ENCODE measurements around the gene LFNG. TPM values are rescaled to one million over a fixed set of nuclear protein-coding genes. Genes with fewer than 3 reads are reported as not detected.
"Not testable (repeated sequence)": the region's sequence is repeated elsewhere in the genome, so short reads cannot be mapped to it uniquely, and the experiment has no call there.

The LFNG gene
- total and polyA plus RNA-seq, 8 donors = 5.2 to 59.2 (median 11.0) TPM

DNA sequence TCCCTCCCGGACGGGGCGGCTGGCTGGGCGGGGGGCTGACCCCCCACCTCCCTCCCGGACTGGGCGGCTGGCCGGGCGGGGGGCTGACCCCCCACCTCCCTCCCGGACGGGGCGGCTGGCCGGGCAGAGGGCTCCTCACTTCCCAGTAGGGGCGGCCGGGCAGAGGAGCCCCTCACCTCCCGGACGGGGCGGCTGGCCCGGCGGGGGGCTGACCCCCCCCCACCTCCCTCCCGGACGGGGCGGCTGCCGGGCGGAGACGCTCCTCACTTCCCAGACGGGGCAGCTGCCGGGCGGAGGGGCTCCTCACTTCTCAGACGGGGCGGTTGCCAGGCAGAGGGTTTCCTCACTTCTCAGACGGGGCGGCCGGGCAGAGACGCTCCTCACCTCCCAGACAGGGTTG lies 14.6 kb downstream of the LFNG start:
- H3K4me3 ChIP-seq; DNase-seq; H3K27ac ChIP-seq; H3K27me3 ChIP-seq; intact Hi-C loops (cut with DNase I); ATAC-seq; H3K9me3 ChIP-seq: not testable (repeated sequence)
- Histone ChIP-seq H3K4me1 (peaks cover 8 to 30% of the 10 kb centered on the region in 2 donors), H3K36me3 (peaks cover 0 to 17% of the 10 kb centered on the region in 2 donors)

DNA sequence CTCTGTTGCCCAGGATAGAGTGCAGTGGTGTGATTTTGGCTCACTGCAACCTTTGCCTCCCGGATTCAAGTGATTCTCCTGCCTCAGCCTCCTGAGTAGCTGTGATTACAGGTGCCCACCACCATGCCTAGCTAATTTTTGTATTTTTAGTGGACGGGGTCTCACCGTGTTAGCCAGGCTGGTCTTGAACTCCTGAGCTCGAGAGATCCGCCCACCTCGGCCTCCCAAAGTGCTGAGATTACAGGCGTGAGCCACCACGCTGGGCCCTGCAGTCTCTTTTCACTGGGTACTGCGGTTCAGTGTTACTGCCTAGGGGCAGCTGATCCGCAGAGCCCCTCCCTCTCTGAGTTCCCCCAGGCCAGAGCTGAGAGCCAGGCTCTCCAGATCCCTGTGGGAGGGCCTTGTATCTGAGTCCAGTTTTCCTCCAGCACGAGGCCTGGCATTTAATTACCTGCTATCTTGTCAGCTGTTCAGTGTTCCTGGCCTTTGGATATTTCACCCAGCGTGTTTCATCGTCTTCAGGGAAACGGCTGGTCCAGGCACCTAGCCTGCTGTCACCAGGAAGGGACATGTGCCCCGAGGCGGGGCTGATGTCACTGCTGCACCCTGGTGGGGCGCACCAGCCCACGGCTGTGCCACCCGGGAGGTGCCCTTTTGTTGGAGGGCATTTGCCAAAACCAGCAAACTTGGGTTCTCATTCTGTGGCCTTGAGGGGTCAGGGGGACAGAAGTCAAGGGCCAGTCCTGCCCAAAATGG lies 16.5 kb downstream of the LFNG start:
- peaks cover 0 to 12% of the 10 kb centered on the region in 2 donors for H3K4me1 ChIP-seq
- H3K4me3 ChIP-seq; H3K27me3 ChIP-seq; intact Hi-C loops (cut with DNase I); H3K9me3 ChIP-seq; H3K27ac ChIP-seq; ATAC-seq: not testable (repeated sequence)
- DNase-seq = peak in 1 of 4 donors; percentile 58
- peaks cover 0 to 35% of the 10 kb centered on the region in 2 donors for H3K36me3 ChIP-seq

DNA sequence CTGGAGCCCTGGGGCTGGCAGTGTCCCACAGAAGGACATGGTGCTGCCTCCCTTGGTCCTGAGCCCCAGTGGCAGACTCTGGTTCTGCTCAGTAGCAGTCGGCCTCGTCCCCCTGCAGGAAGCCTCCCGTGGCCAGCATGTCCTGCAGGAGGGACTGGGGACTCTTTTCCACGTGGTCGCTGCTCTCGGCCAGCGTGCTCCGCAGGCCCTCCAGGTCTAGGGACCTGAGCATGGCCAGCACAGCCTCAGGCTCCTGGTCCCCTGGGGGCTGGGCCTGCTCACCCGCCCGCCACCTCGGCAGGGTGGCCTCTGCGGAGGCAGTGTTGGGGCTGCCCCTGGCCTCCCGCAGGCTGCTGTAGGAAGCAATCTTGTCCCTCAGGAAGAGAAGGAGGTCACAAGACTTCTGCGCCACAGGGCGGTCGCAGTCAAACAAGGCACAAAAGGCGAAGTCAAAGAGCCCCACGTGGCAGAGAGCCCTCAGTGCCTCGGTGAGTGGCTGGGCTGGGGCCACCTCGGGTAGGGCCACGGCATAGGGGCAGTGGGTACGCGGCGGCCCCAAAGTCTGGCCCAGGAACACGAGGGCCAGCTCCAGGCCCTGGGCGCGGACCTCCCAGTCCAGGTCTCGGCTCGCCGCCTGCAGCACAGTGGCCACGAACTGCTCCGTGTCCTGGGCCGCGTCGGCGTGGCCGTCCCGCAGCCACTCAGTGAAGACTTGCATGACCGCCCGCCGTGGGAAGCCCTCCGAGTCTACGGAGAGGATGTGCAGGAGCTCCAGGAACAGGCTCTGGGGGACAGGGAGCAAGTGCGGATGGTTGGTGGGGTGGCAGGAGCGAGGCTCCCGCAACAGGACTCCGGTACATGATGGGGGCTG lies 18.6 kb downstream of the LFNG start:
- TF ChIP-seq, protein P1, sequence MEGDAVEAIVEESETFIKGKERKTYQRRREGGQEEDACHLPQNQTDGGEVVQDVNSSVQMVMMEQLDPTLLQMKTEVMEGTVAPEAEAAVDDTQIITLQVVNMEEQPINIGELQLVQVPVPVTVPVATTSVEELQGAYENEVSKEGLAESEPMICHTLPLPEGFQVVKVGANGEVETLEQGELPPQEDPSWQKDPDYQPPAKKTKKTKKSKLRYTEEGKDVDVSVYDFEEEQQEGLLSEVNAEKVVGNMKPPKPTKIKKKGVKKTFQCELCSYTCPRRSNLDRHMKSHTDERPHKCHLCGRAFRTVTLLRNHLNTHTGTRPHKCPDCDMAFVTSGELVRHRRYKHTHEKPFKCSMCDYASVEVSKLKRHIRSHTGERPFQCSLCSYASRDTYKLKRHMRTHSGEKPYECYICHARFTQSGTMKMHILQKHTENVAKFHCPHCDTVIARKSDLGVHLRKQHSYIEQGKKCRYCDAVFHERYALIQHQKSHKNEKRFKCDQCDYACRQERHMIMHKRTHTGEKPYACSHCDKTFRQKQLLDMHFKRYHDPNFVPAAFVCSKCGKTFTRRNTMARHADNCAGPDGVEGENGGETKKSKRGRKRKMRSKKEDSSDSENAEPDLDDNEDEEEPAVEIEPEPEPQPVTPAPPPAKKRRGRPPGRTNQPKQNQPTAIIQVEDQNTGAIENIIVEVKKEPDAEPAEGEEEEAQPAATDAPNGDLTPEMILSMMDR (IDR thresholded peaks at IDR 0.05) = no peak
- intact Hi-C loops (cut with DNase I) = no loop called here
- Histone ChIP-seq H3K4me1 (no peaks in the 10 kb centered on the region), H3K9me3 (no peaks in the 10 kb centered on the region), H3K27me3 (no peaks in the 10 kb centered on the region), H3K36me3 (peaks cover 0 to 57% of the 10 kb centered on the region in 2 donors), H3K27ac (no peak overlapping the region), H3K4me3 (no peak overlapping the region)
- no peak for ATAC-seq
- peak in 2 of 4 donors; percentile 29 to 80 for DNase-seq

DNA sequence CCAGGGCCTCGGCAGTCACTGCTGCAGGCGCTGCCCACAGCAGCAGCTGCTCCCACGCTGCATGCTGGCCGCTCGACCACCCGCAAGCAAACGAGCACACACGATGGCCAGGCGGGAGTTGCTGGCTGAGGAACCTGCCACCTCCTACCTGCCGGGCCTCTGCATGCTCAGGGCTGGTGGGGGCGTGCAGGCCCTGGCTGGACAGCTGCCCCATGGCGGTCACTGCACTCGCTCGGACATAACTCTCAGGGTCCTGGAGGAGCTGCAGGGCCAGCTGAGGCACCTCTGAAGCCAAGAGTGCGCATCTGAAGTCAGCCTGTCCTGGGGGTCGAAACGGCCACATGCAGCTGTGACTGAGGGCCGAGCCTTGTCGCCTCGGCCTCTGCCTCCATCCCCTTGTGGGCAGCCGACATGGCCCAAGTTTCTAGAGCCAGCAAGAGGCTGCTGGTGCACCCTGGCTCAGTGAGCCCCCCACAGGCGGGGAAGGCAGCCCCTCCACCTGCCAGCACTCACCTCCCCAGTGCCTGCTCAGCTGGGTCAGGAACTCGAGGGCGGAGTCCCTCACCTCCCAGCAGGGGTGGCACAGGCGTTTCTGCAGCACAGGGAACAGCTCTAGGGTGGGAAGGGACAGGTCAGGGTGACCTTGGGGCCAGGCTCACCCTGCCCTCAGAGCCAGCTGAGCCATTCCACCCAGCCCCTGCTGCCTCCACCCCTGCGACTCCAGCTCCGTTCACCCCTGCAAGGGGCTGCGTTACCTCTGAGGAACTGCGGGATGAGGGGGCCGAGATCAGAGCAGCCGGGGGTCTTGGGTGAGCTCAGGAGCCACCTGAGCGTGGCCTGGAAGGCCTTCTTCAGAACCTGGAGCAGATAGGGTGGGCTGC lies 19.7 kb downstream of the LFNG start:
- Histone ChIP-seq H3K4me1 (no peaks in the 10 kb centered on the region), H3K27ac (no peak overlapping the region), H3K27me3 (no peaks in the 10 kb centered on the region), H3K9me3 (no peaks in the 10 kb centered on the region), H3K36me3 (peaks cover 0 to 67% of the 10 kb centered on the region in 2 donors), H3K4me3 (no peak overlapping the region)
- ATAC-seq (no peak), DNase-seq (peak in 1 of 4 donors; percentile 70)
- TF ChIP-seq, protein P1 (IDR thresholded peaks at IDR 0.05) = no peak
- intact Hi-C loops (cut with DNase I) = no loop called here

DNA sequence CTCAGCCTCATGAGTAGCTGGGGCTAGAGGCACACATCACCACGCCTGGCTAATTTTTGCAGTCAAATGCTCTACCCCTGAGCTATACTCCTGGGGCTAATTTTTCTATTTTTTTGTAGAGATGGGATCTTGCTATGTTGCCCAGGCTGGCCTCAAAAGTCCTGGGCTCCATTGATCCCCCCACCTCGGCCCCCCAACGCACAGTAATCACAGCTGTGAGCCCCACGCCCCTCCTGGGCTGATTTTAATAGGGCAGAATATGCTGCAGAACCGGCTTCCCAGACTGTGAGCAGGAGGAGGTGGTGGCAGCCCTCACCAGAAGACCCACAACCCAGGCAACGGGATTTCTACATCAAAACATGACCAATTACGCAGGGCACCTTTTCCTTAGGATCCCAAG lies 20.6 kb downstream of the LFNG start:
- H3K4me3 ChIP-seq = no peak overlapping the region
- ATAC-seq (no peak), DNase-seq (peak in 1 of 4 donors; percentile 28)
- no peaks in the 10 kb centered on the region for H3K4me1 ChIP-seq
- no peak overlapping the region for H3K27ac ChIP-seq
- no peaks in the 10 kb centered on the region for H3K27me3 ChIP-seq
- TF ChIP-seq, protein P1 (IDR thresholded peaks at IDR 0.05) = no peak
- H3K36me3 ChIP-seq = peaks cover 0 to 76% of the 10 kb centered on the region in 2 donors
- no peaks in the 10 kb centered on the region for H3K9me3 ChIP-seq
- intact Hi-C loops (cut with DNase I) = no loop called here

Measured in left lung (tissue), 10 donors.